Measurements from ENCODE around the gene SRP14. TPM values are rescaled to one million over a fixed set of nuclear protein-coding genes. Genes with fewer than 3 reads are reported as not detected.

Gene SRP14
- total and polyA plus RNA-seq, 9 of the 15 experiments (the other 6 are each of a cell fraction or from before 2014, with no cell fraction given), result 161 to 1,097 (median 402) TPM

- TF ChIP-seq HBP1 (CRISPR knock-in tag; IDR thresholded peaks at IDR 0.05) (no peak), TGIF2 (CRISPR knock-in tag; IDR thresholded peaks at IDR 0.05) (no peak), JUND (IDR thresholded peaks at IDR 0.05; ENCODE audit: borderline replicate concordance, low read depth, low read length) (peak; percentile 66; the same call in 1 of the 2 replicates), JUND (tag; IDR thresholded peaks at IDR 0.05; ENCODE audit: borderline replicate concordance, low read depth, low read length) (no peak; the same call in 2 of the 3 replicates), SNIP1 (IDR thresholded peaks at IDR 0.05; ENCODE audit: low read depth) (no peak), NONO (IDR thresholded peaks at IDR 0.05; ENCODE audit: low read depth in 2 of 2, low read length in 1 of 2) (peak in 1 of 2 experiments; percentile 56; a peak in 1 of 4 replicates), SMC3 (conservative IDR thresholded peaks at IDR 0.05; ENCODE audit: insufficient read depth, low read depth, low read length) (peak; percentile 93), BRD9 (IDR thresholded peaks at IDR 0.05; ENCODE audit: low read depth, partially characterized antibody) (peak; percentile 77), TCF3 (CRISPR knock-in tag; IDR thresholded peaks at IDR 0.05) (peak; percentile 21; the same call in 1 of the 2 replicates), SREBF1 (IDR thresholded peaks at IDR 0.05; ENCODE audit: borderline replicate concordance, low read depth, low read length) (peak; percentile 25; the same call in 1 of the 2 replicates), TBL1XR1 (IDR thresholded peaks at IDR 0.05; ENCODE audit: low read length in 2 of 2) (0 out of 4 replicates have a peak, but pooled peaks of 1 of the 2 experiments have one; percentile 9), ZFX (CRISPR knock-in tag; IDR thresholded peaks at IDR 0.05) (peak; percentile 61), CTCFL (IDR thresholded peaks at IDR 0.05; ENCODE audit: borderline replicate concordance, insufficient read depth, low read depth, low read length, poor library complexity, severe bottlenecking) (peak; percentile 72), ZNF175 (CRISPR knock-in tag; IDR thresholded peaks at IDR 0.05; ENCODE audit: low read depth) (no peak), TCF7 (IDR thresholded peaks at IDR 0.05; ENCODE audit: borderline replicate concordance) (peak; percentile 68; the same call in 1 of the 2 replicates), IRF1 (CRISPR knock-in tag; IDR thresholded peaks at IDR 0.05; ENCODE audit: borderline replicate concordance) (no peak), CTBP1 (IDR thresholded peaks at IDR 0.05; ENCODE audit: borderline replicate concordance) (peak; percentile 85; the same call in 1 of the 2 replicates), RBM34 (IDR thresholded peaks at IDR 0.05; ENCODE audit: borderline replicate concordance, insufficient read depth, low read length) (no peak), COPS2 (conservative IDR thresholded peaks at IDR 0.05) (no peak), RBM25 (IDR thresholded peaks at IDR 0.05; ENCODE audit: low read depth, low read length, severe bottlenecking) (no peak), NEUROD1 (IDR thresholded peaks at IDR 0.05; ENCODE audit: borderline replicate concordance, low read depth, low read length, partially characterized antibody) (peak; percentile 21), RFX1 (IDR thresholded peaks at IDR 0.05) (peak; percentile 55)
Measured at GRCh38 chr15:40044717-40045571, 6.0 kb upstream of the SRP14 start (continued).

Measured in K562 (cell line).